DND-41 (cell line): ENCODE results near the gene RADIL.

ENCODE experiments used
- ATAC-seq: fragments of 200-7000 bp; cut with Tn5 transposase; 3 replicates; pipeline ENCODE4 v1.9.1; 2021; ENCODE audit warnings: low read depth; ENCODE audit not compliant: insufficient read depth
- DNase-seq: peaks from one replicate; pipeline ENCODE4 v3.0.0-alpha.2; 2020
- H2AFZ ChIP-seq: 2 replicates; pipeline ENCODE4 v1.6.0; 2012; ENCODE audit warnings: low read depth, low read length
- H3K27ac ChIP-seq: 2 replicates; pipeline ENCODE4 v1.5.1; 2012; ENCODE audit warnings: low read length, inconsistent platforms
- H3K27me3 ChIP-seq: fragments of 200-600 bp; sonication (generic); 2 replicates; pipeline ENCODE4 v1.6.0; 2012; ENCODE audit warnings: low read length, mild to moderate bottlenecking, inconsistent platforms; ENCODE audit not compliant: insufficient read depth, poor library complexity
- H3K36me3 ChIP-seq: 2 replicates; pipeline ENCODE4 v1.5.1; 2012; ENCODE audit warnings: low read length, inconsistent platforms; ENCODE audit not compliant: insufficient read depth
- H3K4me1 ChIP-seq: 2 replicates; pipeline ENCODE4 v1.5.1; 2012; ENCODE audit warnings: mild to moderate bottlenecking, low read length; ENCODE audit not compliant: insufficient read depth
- H3K4me2 ChIP-seq: 2 replicates; pipeline ENCODE4 v1.6.0; 2012; ENCODE audit warnings: mild to moderate bottlenecking, moderate library complexity, low read length, inconsistent platforms; ENCODE audit not compliant: insufficient read depth
- H3K4me3 ChIP-seq, 2 experiments: fragments of 200-600 bp in 1 of 2; shearing (Covaris generic) in 1 of 2; 2 replicates each; pipeline ENCODE4 v1.5.1; 2012 to 2016; ENCODE audit warnings: inconsistent platforms in 2 of 2, low read length in 2 of 2, mild to moderate bottlenecking in 2 of 2, low read depth in 1 of 2, moderate library complexity in 1 of 2
- H3K79me2 ChIP-seq: 2 replicates; pipeline ENCODE4 v1.6.0; 2012; ENCODE audit warnings: low read length, inconsistent platforms; ENCODE audit not compliant: insufficient read depth
- H3K9ac ChIP-seq: 2 replicates; pipeline ENCODE4 v1.6.0; 2012; ENCODE audit warnings: low read depth, mild to moderate bottlenecking, inconsistent platforms, low read length, moderate library complexity
- H3K9me3 ChIP-seq: 2 replicates; pipeline ENCODE4 v1.5.1; 2012; ENCODE audit warnings: low read length, moderate library complexity, mild to moderate bottlenecking, inconsistent platforms; ENCODE audit not compliant: insufficient read depth, severe bottlenecking
- H4K20me1 ChIP-seq: 2 replicates; pipeline ENCODE4 v1.6.0; 2012; ENCODE audit warnings: low read length; ENCODE audit not compliant: insufficient read depth
- CTCF ChIP-seq: IDR thresholded peaks from 2 replicates; pipeline ENCODE4 v1.5.1; 2012; ENCODE audit warnings: borderline replicate concordance, low read length, moderate library complexity, mild to moderate bottlenecking; ENCODE audit not compliant: poor library complexity, severe bottlenecking; ENCODE audit errors: extremely low read depth
- EZH2 ChIP-seq: IDR thresholded peaks from 3 replicates; pipeline ENCODE4 v1.6.1; 2012; ENCODE audit warnings: borderline replicate concordance, low read depth, mild to moderate bottlenecking, moderate library complexity, low read length, inconsistent platforms; ENCODE audit not compliant: severe bottlenecking

RADIL gene

GRCh38 chr7:4841007-4841784 is 42.3 kb downstream of the RADIL start:
- DNase-seq (no peak), ATAC-seq (no peak)
- no peaks in the 10 kb centered on the region for H3K36me3 ChIP-seq
- no peak overlapping the region for H3K4me2 ChIP-seq
- H2AFZ ChIP-seq: no peak overlapping the region
- H3K79me2 ChIP-seq: no peaks in the 10 kb centered on the region
- H3K4me1 ChIP-seq: no peaks in the 10 kb centered on the region
- no peak overlapping the region for H3K4me3 ChIP-seq
- no peaks in the 10 kb centered on the region for H3K27me3 ChIP-seq
- H4K20me1 ChIP-seq: no peaks in the 10 kb centered on the region; the same call in none of the 2 replicates
- no peak overlapping the region for H3K9ac ChIP-seq
- H3K9me3 ChIP-seq: no peaks in the 10 kb centered on the region
- no peak overlapping the region for H3K27ac ChIP-seq
- no peak for TF ChIP-seq CTCF
- no peak for TF ChIP-seq EZH2

GRCh38 chr7:4840079-4840501 is 43.4 kb downstream of the RADIL start:
- H3K4me2 ChIP-seq: no peak overlapping the region

GRCh38 chr7:4838626-4839334 is 44.7 kb downstream of the RADIL start:
- H2AFZ ChIP-seq: no peak overlapping the region
- TF ChIP-seq EZH2 (no peak), CTCF (no peak)
- H3K27me3 ChIP-seq: no peaks in the 10 kb centered on the region
- H3K4me2 ChIP-seq: no peak overlapping the region
- H3K79me2 ChIP-seq: no peaks in the 10 kb centered on the region
- no peak overlapping the region for H3K4me3 ChIP-seq
- no peaks in the 10 kb centered on the region for H3K4me1 ChIP-seq
- ATAC-seq: no peak
- H3K9ac ChIP-seq: no peak overlapping the region
- no peak for DNase-seq
- H3K27ac ChIP-seq: no peak overlapping the region
- H3K36me3 ChIP-seq: no peaks in the 10 kb centered on the region
- H4K20me1 ChIP-seq: no peaks in the 10 kb centered on the region; the same call in none of the 2 replicates
- no peaks in the 10 kb centered on the region for H3K9me3 ChIP-seq

More at GRCh38 chr7:4840079-4840501, 43.4 kb downstream of the RADIL start:
- Histone ChIP-seq H3K9me3 (no peaks in the 10 kb centered on the region), H3K27ac (no peak overlapping the region), H3K9ac (no peak overlapping the region), H3K4me1 (no peaks in the 10 kb centered on the region), H4K20me1 (no peaks in the 10 kb centered on the region; the same call in none of the 2 replicates), H3K36me3 (no peaks in the 10 kb centered on the region), H3K79me2 (no peaks in the 10 kb centered on the region), H3K27me3 (no peaks in the 10 kb centered on the region), H2AFZ (no peak overlapping the region), H3K4me3 (no peak overlapping the region)
- no peak for ATAC-seq
- TF ChIP-seq CTCF (no peak), EZH2 (no peak)
- DNase-seq: no peak
